CD14-positive monocyte (primary cell): ENCODE results near the gene MEI4. TPM values are rescaled to one million over a fixed set of nuclear protein-coding genes. Genes with fewer than 3 reads are reported as not detected.

Experiments used
- DNase-seq, 3 donors: peaks; one replicate each; pipeline ENCODE4 v3.0.0-alpha.2; 2011 to 2022
- H2AFZ ChIP-seq: 2 replicates; pipeline ENCODE4 v1.6.0; 2012; ENCODE audit warnings: mild to moderate bottlenecking, low read depth, low read length, inconsistent platforms; ENCODE audit not compliant: insufficient read depth, poor library complexity, severe bottlenecking
- H3K27ac ChIP-seq, 2 donors: 1 replicate in 1 of 2; 2 replicates in 1 of 2; pipeline ENCODE4 v1.5.1; 2012 to 2013; ENCODE audit warnings: low read length in 2 of 2, control low read depth in 1 of 2, inconsistent platforms in 1 of 2, low read depth in 1 of 2, mild to moderate bottlenecking in 1 of 2
- H3K27me3 ChIP-seq, 2 donors: one replicate each; pipeline versions ENCODE4 v1.6.0 to v1.6.1; 2011 to 2013; ENCODE audit warnings: low read length in 2 of 2; ENCODE audit not compliant: control insufficient read depth in 2 of 2, insufficient read depth in 2 of 2
- H3K36me3 ChIP-seq, 2 donors: replicated peaks in 1 of 2; 1 replicate in 1 of 2; 2 replicates in 1 of 2; pipeline versions ENCODE4 v1.5.1 to v1.6.1; 2012 to 2013; ENCODE audit warnings: low read length in 2 of 2, control low read depth in 1 of 2, inconsistent platforms in 1 of 2, mild to moderate bottlenecking in 1 of 2; ENCODE audit not compliant: insufficient read depth in 2 of 2, control insufficient read depth in 1 of 2
- H3K4me1 ChIP-seq, 2 donors: 1 replicate in 1 of 2; 2 replicates in 1 of 2; pipeline versions ENCODE4 v1.5.1 to v1.6.1; 2012 to 2013; ENCODE audit warnings: low read length in 2 of 2, control low read depth in 1 of 2, inconsistent platforms in 1 of 2, mild to moderate bottlenecking in 1 of 2, moderate library complexity in 1 of 2; ENCODE audit not compliant: insufficient read depth in 2 of 2, control insufficient read depth in 1 of 2
- H3K4me2 ChIP-seq: replicated peaks from 2 replicates; pipeline ENCODE3; 2012; ENCODE audit warnings: low read length, moderate library complexity, mild to moderate bottlenecking; ENCODE audit not compliant: poor library complexity, severe bottlenecking; ENCODE audit errors: extremely low read depth
- H3K4me3 ChIP-seq, 3 experiments: fragments of 200-600 bp in 1 of 3; sonication (generic) in 1 of 3; replicated peaks in 1 of 3; 1 replicate in 2 of 3; 2 replicates in 1 of 3; pipeline ENCODE4 v1.5.1; 2011 to 2013; ENCODE audit warnings: low read length in 3 of 3, mild to moderate bottlenecking in 3 of 3, control low read depth in 2 of 3, low read depth in 2 of 3, inconsistent platforms in 1 of 3, moderate library complexity in 1 of 3
- H3K79me2 ChIP-seq: 2 replicates; pipeline ENCODE4 v1.6.0; 2012; ENCODE audit warnings: mild to moderate bottlenecking, control low read depth, inconsistent platforms, low read length, moderate library complexity; ENCODE audit not compliant: insufficient read depth
- H3K9ac ChIP-seq: 2 replicates; pipeline ENCODE4 v1.6.0; 2017; ENCODE audit warnings: low read length, mild to moderate bottlenecking; ENCODE audit not compliant: insufficient read depth, poor library complexity, severe bottlenecking
- H3K9me3 ChIP-seq, 2 donors: replicated peaks in 1 of 2; 1 replicate in 1 of 2; 2 replicates in 1 of 2; pipeline versions ENCODE4 v1.5.1 to v1.6.1; 2012 to 2013; ENCODE audit warnings: low read length in 2 of 2, control low read depth in 1 of 2; ENCODE audit not compliant: control insufficient read depth in 1 of 2, insufficient read depth in 1 of 2
- H4K20me1 ChIP-seq: 2 replicates; pipeline ENCODE4 v1.6.0; 2012; ENCODE audit warnings: mild to moderate bottlenecking, low read length, control low read depth, moderate library complexity; ENCODE audit not compliant: insufficient read depth
- H3K27ac Mint-ChIP-seq, 7 donors: one replicate each; pipeline ENCODE4 v1.8.0; 2020; ENCODE audit warnings: mild to moderate bottlenecking in 7 of 7, mixed read lengths in 7 of 7, moderate library complexity in 6 of 7, inconsistent platforms in 2 of 7
- H3K27me3 Mint-ChIP-seq, 3 donors: one replicate each; pipeline ENCODE4 v1.8.0; 2021 to 2022; ENCODE audit warnings: low read depth in 3 of 3, mild to moderate bottlenecking in 3 of 3, mixed read lengths in 3 of 3, moderate library complexity in 3 of 3, inconsistent platforms in 1 of 3
- H3K36me3 Mint-ChIP-seq, 2 donors: one replicate each; pipeline ENCODE4 v1.8.0; 2020; ENCODE audit warnings: mixed read lengths in 2 of 2, inconsistent platforms in 1 of 2, mild to moderate bottlenecking in 1 of 2
- H3K4me1 Mint-ChIP-seq: one replicate; pipeline ENCODE4 v1.8.0; 2020; ENCODE audit warnings: mild to moderate bottlenecking, mixed read lengths
- H3K4me3 Mint-ChIP-seq, 2 donors: one replicate each; pipeline ENCODE4 v1.8.0; 2020; ENCODE audit warnings: mild to moderate bottlenecking in 2 of 2, mixed read lengths in 2 of 2, moderate library complexity in 1 of 2
- H3K9me3 Mint-ChIP-seq, 7 donors: one replicate each; pipeline ENCODE4 v1.8.0; 2020 to 2022; ENCODE audit warnings: mixed read lengths in 7 of 7, mild to moderate bottlenecking in 6 of 7, moderate library complexity in 6 of 7, inconsistent platforms in 2 of 7
- CTCF ChIP-seq: fragments of 200-600 bp; IDR thresholded peaks from one replicate; pipeline ENCODE4 v1.8.0; 2022; ENCODE audit warnings: antibody characterized with exemption, mild to moderate bottlenecking
- WGBS: methylation state at CpG from one replicate; pipeline ENCODE4 v1.1.5; 2013; ENCODE audit warnings: missing lambda C conversion rate; ENCODE audit not compliant: insufficient coverage; 5-methylcytosine and 5-hydroxymethylcytosine counted together
- intact Hi-C, 2 donors: fragments of 100-400 bp; cut with micrococcal nuclease; formaldehyde crosslinking; loops; one replicate each; pipeline versions ENCODE4 v1.15.0 to v1.15.1; 2023
- polyA plus RNA-seq, 3 donors: library from polyadenylated mRNA; depleted of rRNA in 1 of 3; unstranded in 2 of 3; stranded (reverse) in 1 of 3; fragments of 300-500 nt in 2 of 3; fragments of >200 nt in 1 of 3; fragmentation: Illumina TruSeq in 2 of 3; gene quantifications; 1 replicate in 2 of 3; 2 replicates in 1 of 3; pipeline ENCODE4 v1.2.3, GENCODE V29; 2012 to 2021

Gene MEI4
- polyA plus RNA-seq, 3 donors = not detected

DNA sequence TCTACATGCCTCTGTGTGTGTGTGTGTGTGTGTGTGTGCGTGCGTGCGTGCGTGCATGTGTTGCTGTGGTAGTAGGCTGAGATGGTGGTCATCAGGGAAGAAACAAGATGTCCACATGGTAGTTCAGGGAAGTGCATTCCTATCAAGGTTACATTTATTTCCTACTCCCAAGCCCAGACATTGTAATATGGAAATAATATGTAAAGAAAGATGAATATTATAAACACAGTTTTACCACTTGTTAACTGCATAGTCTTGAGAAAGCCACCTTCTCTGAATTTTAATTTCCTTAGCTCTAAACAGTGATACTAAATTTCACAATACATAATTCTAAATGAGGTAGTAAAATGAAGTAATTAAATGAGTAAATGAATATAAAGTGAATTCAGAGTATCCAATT is 14.0 kb downstream of the MEI4 start:
- Histone ChIP-seq H3K27ac (no peak overlapping the region), H2AFZ (no peak overlapping the region), H3K36me3 (no peaks in the 10 kb centered on the region), H4K20me1 (no peaks in the 10 kb centered on the region), H3K79me2 (no peaks in the 10 kb centered on the region), H3K4me3 (no peak overlapping the region), H3K27me3 (no peaks in the 10 kb centered on the region), H3K9ac (no peak overlapping the region), H3K9me3 (no peaks in the 10 kb centered on the region), H3K4me2 (no peak overlapping the region), H3K4me1 (no peaks in the 10 kb centered on the region)
- WGBS = no CpG with 5 or more reads among the region's 4 CpGs
- Mint-ChIP-seq H3K4me1 (no peaks in the 10 kb centered on the region), H3K27ac (no peak overlapping the region), H3K9me3 (peaks cover 2 to 14% (median 6%) of the 10 kb centered on the region in 7 donors), H3K36me3 (no peaks in the 10 kb centered on the region), H3K4me3 (no peak overlapping the region), H3K27me3 (no peaks in the 10 kb centered on the region)
- intact Hi-C loops = no loop called here
- no peak for DNase-seq
- TF ChIP-seq CTCF = no peak

DNA sequence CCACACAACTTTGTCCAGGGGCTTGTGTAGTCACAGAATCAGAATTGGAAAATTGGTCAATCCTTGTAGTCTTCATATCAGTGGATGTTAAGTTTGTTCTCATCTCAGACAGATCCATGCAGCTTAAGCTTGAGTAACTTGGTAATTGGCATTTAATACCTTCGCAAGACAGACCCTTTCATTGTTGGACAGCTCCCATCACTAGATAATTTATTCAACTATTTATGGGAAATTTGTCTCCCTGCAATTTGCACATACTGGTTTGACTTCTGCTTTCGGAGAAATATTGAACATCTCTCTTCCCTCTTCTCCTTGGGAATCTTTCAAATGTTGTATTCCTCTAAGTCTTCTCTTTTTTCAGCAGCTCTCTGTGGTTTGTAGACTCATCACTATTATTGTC is 17.1 kb downstream of the MEI4 start:
- no peak overlapping the region for H3K9ac ChIP-seq
- H3K9me3 ChIP-seq = no peaks in the 10 kb centered on the region
- intact Hi-C loops = no loop called here
- WGBS = no CpG with 5 or more reads among the region's 2 CpGs
- H3K27ac Mint-ChIP-seq = no peak overlapping the region
- H3K36me3 ChIP-seq = no peaks in the 10 kb centered on the region
- no peak overlapping the region for H2AFZ ChIP-seq
- no peaks in the 10 kb centered on the region for H3K4me1 Mint-ChIP-seq
- H3K4me1 ChIP-seq = no peaks in the 10 kb centered on the region
- no peak overlapping the region for H3K4me3 Mint-ChIP-seq
- no peaks in the 10 kb centered on the region for H4K20me1 ChIP-seq
- peaks cover 0 to 9% (median 3%) of the 10 kb centered on the region in 7 donors for H3K9me3 Mint-ChIP-seq
- no peak overlapping the region for H3K4me3 ChIP-seq
- H3K79me2 ChIP-seq = no peaks in the 10 kb centered on the region
- no peak overlapping the region for H3K27ac ChIP-seq
- DNase-seq = no peak
- H3K4me2 ChIP-seq = no peak overlapping the region
- no peaks in the 10 kb centered on the region for H3K36me3 Mint-ChIP-seq
- no peaks in the 10 kb centered on the region for H3K27me3 ChIP-seq
- H3K27me3 Mint-ChIP-seq = no peaks in the 10 kb centered on the region
- no peak for TF ChIP-seq CTCF
